ENCODE data around the gene ABCB1. TPM values are rescaled to one million over a fixed set of nuclear protein-coding genes. Genes with fewer than 3 reads are reported as not detected.

Gene ABCB1
- 5.0 TPM for total RNA-seq
- long read RNA-seq, full-length matches to known transcripts: 1 of 7 reads
- long read RNA-seq, partial matches to known transcripts: 1 of 7 reads
- long read RNA-seq, other reads (novel, unspliced or antisense): 5 of 7 reads

GRCh38 chr7:87600130-87601124 lies at the start of gene ABCB1:
TSS of gene ABCB1 (minus strand) at chr7:87600884. CDS start at chr7:87600184, 700 bp downstream.
- intact Hi-C loops (cut with DNase I): no loop called here
- peak; percentile 76 for DNase-seq (ENCODE audit: low spot score)

GRCh38 chr7:87648316-87648715 lies 47.6 kb upstream of the ABCB1 start:
- intact Hi-C loops (cut with DNase I): no loop called here
- DNase-seq (ENCODE audit: low spot score): no peak

- intact Hi-C loops (cut with DNase I): no loop called here
- DNase-seq (ENCODE audit: low spot score): no peak
Measured at GRCh38 chr7:87645446-87645845, 44.8 kb upstream of the ABCB1 start.

- intact Hi-C loops (cut with DNase I): loop anchor here (2.0 kb wide), 1 partner anchor 65 kb away; no protein-coding TSS in a partner anchor
- DNase-seq (ENCODE audit: low spot score): no peak
Measured at GRCh38 chr7:87635921-87636320, 35.2 kb upstream of the ABCB1 start.

- peak; percentile 75 for DNase-seq (ENCODE audit: low spot score)
- intact Hi-C loops (cut with DNase I): loop anchor here (2.0 kb wide), 1 partner anchor 248 kb away; the partner anchor contains the start of genes DBF4 and SLC25A40
Measured at GRCh38 chr7:87628780-87629569, 28.3 kb upstream of the ABCB1 start.

- intact Hi-C loops (cut with DNase I): no loop called here
- DNase-seq (ENCODE audit: low spot score): peak; percentile 77
Measured at GRCh38 chr7:87627634-87627994, 26.9 kb upstream of the ABCB1 start.

- intact Hi-C loops (cut with DNase I): no loop called here
Measured at GRCh38 chr7:87625101-87625500, 24.4 kb upstream of the ABCB1 start.

GRCh38 chr7:87624628-87625027 lies 23.9 kb upstream of the ABCB1 start:
- DNase-seq (ENCODE audit: low spot score): no peak
- intact Hi-C loops (cut with DNase I): no loop called here

More at GRCh38 chr7:87625101-87625500, 24.4 kb upstream of the ABCB1 start:
- DNase-seq (ENCODE audit: low spot score): no peak

- intact Hi-C loops (cut with DNase I): no loop called here
- no peak for DNase-seq (ENCODE audit: low spot score)
Measured at GRCh38 chr7:87615197-87615596, 14.5 kb upstream of the ABCB1 start.

GRCh38 chr7:87609916-87610315 lies 9.2 kb upstream of the ABCB1 start:
- intact Hi-C loops (cut with DNase I): no loop called here
- no peak for DNase-seq (ENCODE audit: low spot score)

- intact Hi-C loops (cut with DNase I): no loop called here
Measured at GRCh38 chr7:87608431-87608830, 7.7 kb upstream of the ABCB1 start.

GRCh38 chr7:87604264-87604663 lies 3.6 kb upstream of the ABCB1 start:
- intact Hi-C loops (cut with DNase I): no loop called here
- no peak for DNase-seq (ENCODE audit: low spot score)

More at GRCh38 chr7:87608431-87608830, 7.7 kb upstream of the ABCB1 start:
- DNase-seq (ENCODE audit: low spot score): no peak

- intact Hi-C loops (cut with DNase I): no loop called here
- no peak for DNase-seq (ENCODE audit: low spot score)
Measured at GRCh38 chr7:87599336-87599735, 1.3 kb downstream of the ABCB1 start.

- DNase-seq (ENCODE audit: low spot score): no peak
- intact Hi-C loops (cut with DNase I): no loop called here
Measured at GRCh38 chr7:87598234-87599009, 2.3 kb downstream of the ABCB1 start.

GRCh38 chr7:87596696-87597095 lies 4.0 kb downstream of the ABCB1 start:
- no peak for DNase-seq (ENCODE audit: low spot score)
- intact Hi-C loops (cut with DNase I): no loop called here

GRCh38 chr7:87596136-87596535 lies 4.5 kb downstream of the ABCB1 start:
- no peak for DNase-seq (ENCODE audit: low spot score)
- intact Hi-C loops (cut with DNase I): no loop called here

- DNase-seq (ENCODE audit: low spot score): no peak
- intact Hi-C loops (cut with DNase I): no loop called here
Measured at GRCh38 chr7:87592300-87592699, 8.4 kb downstream of the ABCB1 start.

GRCh38 chr7:87591211-87591610 lies 9.5 kb downstream of the ABCB1 start:
- intact Hi-C loops (cut with DNase I): no loop called here
- DNase-seq (ENCODE audit: low spot score): no peak

- no peak for DNase-seq (ENCODE audit: low spot score)
- intact Hi-C loops (cut with DNase I): no loop called here
Measured at GRCh38 chr7:87590578-87590977, 10.1 kb downstream of the ABCB1 start.
